PC-9 (cell line): ENCODE measurements around the gene SYT1. TPM values are rescaled to one million over a fixed set of nuclear protein-coding genes. Genes with fewer than 3 reads are reported as not detected.

Experiments used
- BruUV-seq: library from RNA; stranded (reverse); fragments of 400-500 nt; replicated peaks from 2 replicates; lab custom pipeline; 2021; lab: Mats Ljungman, UMichigan
- CTCF ChIA-PET: fragments of 300-600 bp; sonication (Branson Sonifier 250); formaldehyde crosslinking; loops from one replicate; lab custom pipeline; 2022; ENCODE audit warnings: antibody characterized with exemption; lab: Charles Lee
- POLR2A ChIA-PET: fragments of 300-600 bp; sonication (Branson Sonifier 250); formaldehyde crosslinking; loops from one replicate; lab custom pipeline; 2022; ENCODE audit warnings: antibody characterized with exemption; ENCODE audit not compliant: unreplicated experiment; lab: Charles Lee
- DNase-seq, 2 experiments: peaks; one replicate each; pipeline versions ENCODE4 v3.0.0 to v3.0.0-alpha.2; 2015 to 2022; ENCODE audit warnings: mixed read lengths in 1 of 2
- H2AFZ ChIP-seq: fragments of 200-600 bp; sonication (generic); 2 replicates; pipeline ENCODE4 v1.8.1; 2017; ENCODE audit warnings: antibody characterized with exemption
- H3F3A ChIP-seq: fragments of 200-600 bp; sonication (generic); 2 replicates; pipeline ENCODE4 v1.8.1; 2017; ENCODE audit warnings: antibody characterized with exemption, mild to moderate bottlenecking, low read depth; ENCODE audit not compliant: insufficient read depth
- H3K27ac ChIP-seq: fragments of 200-600 bp; sonication (generic); 2 replicates; pipeline ENCODE4 v1.6.1; 2016; ENCODE audit warnings: mixed run types
- H3K27me3 ChIP-seq: fragments of 200-600 bp; sonication (generic); 2 replicates; pipeline ENCODE4 v1.6.1; 2016; ENCODE audit warnings: low read depth, mixed run types; ENCODE audit not compliant: insufficient read depth
- H3K36me3 ChIP-seq: fragments of 200-600 bp; sonication (generic); 2 replicates; pipeline ENCODE4 v1.6.1; 2016; ENCODE audit warnings: low read depth, mixed run types
- H3K4me1 ChIP-seq: fragments of 200-600 bp; sonication (generic); replicated peaks from 2 replicates; pipeline ENCODE4 v1.6.1; 2016; ENCODE audit warnings: mixed run types; ENCODE audit not compliant: insufficient read depth
- H3K4me2 ChIP-seq: fragments of 200-600 bp; sonication (generic); 2 replicates; pipeline ENCODE4 v1.6.1; 2017; ENCODE audit warnings: mixed run types
- H3K4me3 ChIP-seq: fragments of 200-600 bp; sonication (generic); 2 replicates; pipeline ENCODE4 v1.6.1; 2016; ENCODE audit warnings: mixed run types
- H3K79me2 ChIP-seq: fragments of 200-600 bp; sonication (generic); 2 replicates; pipeline ENCODE4 v1.6.1; 2017; ENCODE audit warnings: low read depth, mixed run types
- H3K9me2 ChIP-seq: fragments of 200-600 bp; sonication (generic); 2 replicates; pipeline ENCODE4 v1.8.1; 2017; ENCODE audit warnings: mild to moderate bottlenecking; ENCODE audit not compliant: insufficient read depth
- H3K9me3 ChIP-seq: fragments of 200-600 bp; sonication (generic); 2 replicates; pipeline ENCODE4 v1.8.1; 2016; ENCODE audit warnings: low read depth; ENCODE audit not compliant: insufficient read depth
- H4K20me1 ChIP-seq: fragments of 200-600 bp; sonication (generic); 2 replicates; pipeline ENCODE4 v1.8.1; 2017; ENCODE audit not compliant: insufficient read depth
- EZH2 ChIP-seq: fragments of 200-600 bp; sonication (generic); IDR thresholded peaks from 2 replicates; pipeline ENCODE4 v1.8.0; 2017; ENCODE audit warnings: antibody characterized with exemption, low read depth
- intact Hi-C: fragments of 100-400 bp; cut with micrococcal nuclease; formaldehyde crosslinking; loops from one replicate; pipeline ENCODE4 v1.10.0; 2022; ENCODE audit not compliant: unreplicated experiment
- total RNA-seq: library from RNA; stranded (reverse); gene quantifications from 2 replicates; pipeline ENCODE4 v1.2.3, GENCODE V29; 2021
- TF ChIP-seq, protein P1 (sequence below): fragments of 200-600 bp; sonication (generic); conservative IDR thresholded peaks from 2 replicates; pipeline ENCODE4 v1.6.1; 2017; ENCODE audit warnings: mixed run types, antibody characterized with exemption, mild to moderate bottlenecking, moderate library complexity

The SYT1 gene
- total RNA-seq, 1 experiment from 2014 or later = 1.2 TPM

DNA sequence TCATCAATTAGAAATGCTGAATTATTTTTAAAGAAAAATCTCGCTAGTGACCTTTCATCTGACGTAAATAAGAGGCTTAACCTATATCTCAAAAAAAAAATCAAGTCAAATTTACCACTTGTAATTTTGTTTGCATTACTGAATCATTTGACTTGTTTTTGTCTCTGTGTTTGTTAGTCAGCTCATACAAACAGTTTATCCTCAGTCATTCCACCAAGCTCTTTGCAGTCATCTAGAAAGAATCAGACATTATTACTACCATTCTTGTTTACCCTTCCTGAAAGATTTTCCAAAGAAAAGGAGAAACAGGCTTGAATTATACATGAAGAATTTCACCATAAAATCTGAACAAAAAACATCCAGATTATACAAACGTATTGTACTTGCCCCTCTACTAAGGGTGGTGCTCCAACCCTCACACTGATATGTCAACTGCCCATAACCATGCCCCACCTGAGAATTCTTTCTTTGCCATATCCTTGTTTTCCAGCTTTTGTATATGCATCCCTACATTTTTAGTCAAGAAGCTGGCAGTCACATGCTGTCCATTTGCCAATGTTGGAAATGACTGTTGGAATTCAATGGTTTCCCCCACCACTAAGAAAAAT lies 569.0 kb downstream of the SYT1 start:
- BruUV-seq = no TSS peak
- no peak for TF ChIP-seq EZH2
- Histone ChIP-seq H4K20me1 (no peaks in the 10 kb centered on the region), H3K4me2 (no peak overlapping the region), H3F3A (no peaks in the 10 kb centered on the region), H3K27ac (no peak overlapping the region), H3K36me3 (no peaks in the 10 kb centered on the region), H3K9me2 (no peaks in the 10 kb centered on the region), H3K79me2 (no peaks in the 10 kb centered on the region), H3K9me3 (no peaks in the 10 kb centered on the region), H3K27me3 (no peaks in the 10 kb centered on the region), H3K4me3 (no peak overlapping the region), H2AFZ (no peak overlapping the region), H3K4me1 (peaks cover 5% of the 10 kb centered on the region)
- CTCF ChIA-PET = no interaction called here
- POLR2A ChIA-PET = no interaction called here
- DNase-seq = no peak
- intact Hi-C loops = no loop called here

DNA sequence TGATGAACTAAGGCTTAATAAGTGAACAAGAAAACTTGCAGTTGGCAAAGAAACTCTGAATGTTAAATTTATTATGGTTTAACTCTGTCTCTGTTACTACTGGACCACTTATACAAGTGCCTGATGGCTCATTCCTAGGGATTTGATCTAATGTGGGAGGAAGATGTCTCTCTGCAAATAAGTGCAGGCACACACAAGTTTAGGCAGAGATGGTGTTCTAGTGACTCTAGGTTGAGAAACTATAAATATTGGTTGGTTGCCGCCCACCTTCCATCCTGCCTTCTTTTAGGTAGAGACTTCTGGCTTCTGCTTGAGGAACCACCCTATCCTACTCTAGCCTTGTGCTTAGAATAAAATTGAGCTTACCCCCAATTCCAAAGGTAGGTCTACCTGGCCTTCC lies 570.0 kb downstream of the SYT1 start:
- H3K4me1 ChIP-seq = peaks cover 9% of the 10 kb centered on the region
- TF ChIP-seq EZH2 = no peak
- TF ChIP-seq, protein P1, sequence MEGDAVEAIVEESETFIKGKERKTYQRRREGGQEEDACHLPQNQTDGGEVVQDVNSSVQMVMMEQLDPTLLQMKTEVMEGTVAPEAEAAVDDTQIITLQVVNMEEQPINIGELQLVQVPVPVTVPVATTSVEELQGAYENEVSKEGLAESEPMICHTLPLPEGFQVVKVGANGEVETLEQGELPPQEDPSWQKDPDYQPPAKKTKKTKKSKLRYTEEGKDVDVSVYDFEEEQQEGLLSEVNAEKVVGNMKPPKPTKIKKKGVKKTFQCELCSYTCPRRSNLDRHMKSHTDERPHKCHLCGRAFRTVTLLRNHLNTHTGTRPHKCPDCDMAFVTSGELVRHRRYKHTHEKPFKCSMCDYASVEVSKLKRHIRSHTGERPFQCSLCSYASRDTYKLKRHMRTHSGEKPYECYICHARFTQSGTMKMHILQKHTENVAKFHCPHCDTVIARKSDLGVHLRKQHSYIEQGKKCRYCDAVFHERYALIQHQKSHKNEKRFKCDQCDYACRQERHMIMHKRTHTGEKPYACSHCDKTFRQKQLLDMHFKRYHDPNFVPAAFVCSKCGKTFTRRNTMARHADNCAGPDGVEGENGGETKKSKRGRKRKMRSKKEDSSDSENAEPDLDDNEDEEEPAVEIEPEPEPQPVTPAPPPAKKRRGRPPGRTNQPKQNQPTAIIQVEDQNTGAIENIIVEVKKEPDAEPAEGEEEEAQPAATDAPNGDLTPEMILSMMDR = no peak
- H3K9me2 ChIP-seq = no peaks in the 10 kb centered on the region
- no peak overlapping the region for H3K4me2 ChIP-seq
- no peak overlapping the region for H2AFZ ChIP-seq
- ChIA-PET POLR2A (interaction anchor here (0.5 kb wide), 1 partner anchor 18 kb away, joined by 7 read pairs; no protein-coding TSS in a partner anchor), CTCF (interaction anchor here (0.6 kb wide), 1 partner anchor 46 kb away, joined by 3 read pairs; no protein-coding TSS in a partner anchor)
- BruUV-seq = no TSS peak
- no peaks in the 10 kb centered on the region for H4K20me1 ChIP-seq
- H3K79me2 ChIP-seq = no peaks in the 10 kb centered on the region
- no peaks in the 10 kb centered on the region for H3K27me3 ChIP-seq
- DNase-seq = no peak
- intact Hi-C loops = no loop called here
- no peaks in the 10 kb centered on the region for H3K9me3 ChIP-seq
- no peak overlapping the region for H3K27ac ChIP-seq
- H3K36me3 ChIP-seq = no peaks in the 10 kb centered on the region
- H3F3A ChIP-seq = no peaks in the 10 kb centered on the region
- no peak overlapping the region for H3K4me3 ChIP-seq

GRCh38 chr12:79435742-79436141 lies 571.2 kb downstream of the SYT1 start:
- no peak for DNase-seq
- Histone ChIP-seq H3F3A (no peaks in the 10 kb centered on the region), H3K4me2 (no peak overlapping the region), H3K9me2 (no peaks in the 10 kb centered on the region), H3K4me1 (peaks cover 9% of the 10 kb centered on the region), H4K20me1 (no peaks in the 10 kb centered on the region), H3K4me3 (no peak overlapping the region), H3K36me3 (no peaks in the 10 kb centered on the region), H3K27me3 (no peaks in the 10 kb centered on the region), H3K27ac (no peak overlapping the region), H2AFZ (no peak overlapping the region), H3K9me3 (no peaks in the 10 kb centered on the region), H3K79me2 (no peaks in the 10 kb centered on the region)
- intact Hi-C loops = no loop called here
- POLR2A ChIA-PET = no interaction called here
- CTCF ChIA-PET = no interaction called here
- TF ChIP-seq, protein P1 = no peak
- TF ChIP-seq EZH2 = no peak
- BruUV-seq = no TSS peak
